IPS-18a (cell line): Measurements from ENCODE around the gene NLGN1.

Experiments used
- H3K27ac ChIP-seq: one replicate; pipeline ENCODE4 v1.5.1; 2013; ENCODE audit warnings: low read length
- H3K27me3 ChIP-seq: one replicate; pipeline ENCODE4 v1.6.1; 2013; ENCODE audit warnings: mild to moderate bottlenecking, low read length; ENCODE audit not compliant: control insufficient read depth, insufficient read depth
- H3K36me3 ChIP-seq: one replicate; pipeline ENCODE4 v1.6.1; 2013; ENCODE audit warnings: low read depth, low read length; ENCODE audit not compliant: control insufficient read depth
- H3K4me1 ChIP-seq: one replicate; pipeline ENCODE4 v1.6.1; 2013; ENCODE audit warnings: low read depth, low read length; ENCODE audit not compliant: control insufficient read depth
- H3K4me3 ChIP-seq: one replicate; pipeline ENCODE4 v1.5.1; 2013; ENCODE audit warnings: low read length
- H3K9ac ChIP-seq: one replicate; pipeline ENCODE4 v1.6.1; 2013; ENCODE audit warnings: mild to moderate bottlenecking, low read length, moderate library complexity
- H3K9me3 ChIP-seq: one replicate; pipeline ENCODE4 v1.6.1; 2013; ENCODE audit warnings: low read depth, low read length; ENCODE audit not compliant: control insufficient read depth

The NLGN1 gene

GRCh38 chr3:173700336-173700735, 302.8 kb downstream of the NLGN1 start:
- Histone ChIP-seq H3K27ac (no peak overlapping the region), H3K4me3 (no peak overlapping the region), H3K27me3 (no peaks in the 10 kb centered on the region), H3K4me1 (peaks cover 22% of the 10 kb centered on the region), H3K36me3 (no peaks in the 10 kb centered on the region), H3K9me3 (no peaks in the 10 kb centered on the region), H3K9ac (no peak overlapping the region)

- Histone ChIP-seq H3K9ac (no peak overlapping the region), H3K27ac (no peak overlapping the region), H3K4me3 (no peak overlapping the region), H3K9me3 (no peaks in the 10 kb centered on the region), H3K36me3 (no peaks in the 10 kb centered on the region), H3K4me1 (peaks cover 22% of the 10 kb centered on the region), H3K27me3 (no peaks in the 10 kb centered on the region)
These were observed 305.0 kb downstream of the NLGN1 start for GRCh38 chr3:173702561-173702960.

DNA sequence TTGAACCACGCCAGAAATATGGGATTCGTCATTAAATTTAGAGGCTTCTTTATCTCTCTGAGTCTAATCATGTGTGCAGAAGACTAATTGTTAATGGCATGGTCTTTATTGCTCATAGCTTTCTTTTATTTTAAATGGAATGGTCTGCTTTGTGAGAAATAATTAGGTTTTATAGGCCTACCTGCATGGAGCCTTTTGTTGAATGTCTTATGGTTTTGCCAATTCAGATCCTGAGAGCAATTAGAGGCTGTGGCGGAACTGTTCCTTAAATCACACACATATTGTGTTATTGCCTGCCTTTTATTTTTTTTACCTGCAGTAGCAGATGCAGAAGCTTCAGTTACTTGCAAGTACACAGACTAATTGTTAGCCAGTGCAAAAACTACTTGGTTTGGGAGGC, 306.2 kb downstream of the NLGN1 start:
- Histone ChIP-seq H3K4me1 (peaks cover 25% of the 10 kb centered on the region), H3K9ac (no peak overlapping the region), H3K4me3 (no peak overlapping the region), H3K27me3 (no peaks in the 10 kb centered on the region), H3K9me3 (no peaks in the 10 kb centered on the region), H3K27ac (no peak overlapping the region), H3K36me3 (no peaks in the 10 kb centered on the region)

GRCh38 chr3:173706630-173707029, 309.1 kb downstream of the NLGN1 start:
- no peak overlapping the region for H3K4me3 ChIP-seq
- no peaks in the 10 kb centered on the region for H3K27me3 ChIP-seq
- H3K4me1 ChIP-seq: peaks cover 13% of the 10 kb centered on the region
- no peaks in the 10 kb centered on the region for H3K36me3 ChIP-seq
- no peaks in the 10 kb centered on the region for H3K9me3 ChIP-seq
- H3K27ac ChIP-seq: no peak overlapping the region
- no peak overlapping the region for H3K9ac ChIP-seq

GRCh38 chr3:173708191-173708590, 310.6 kb downstream of the NLGN1 start:
- no peaks in the 10 kb centered on the region for H3K27me3 ChIP-seq
- no peak overlapping the region for H3K27ac ChIP-seq
- no peak overlapping the region for H3K4me3 ChIP-seq
- peaks cover 8% of the 10 kb centered on the region for H3K4me1 ChIP-seq
- no peaks in the 10 kb centered on the region for H3K36me3 ChIP-seq
- H3K9me3 ChIP-seq: no peaks in the 10 kb centered on the region
- H3K9ac ChIP-seq: no peak overlapping the region

DNA sequence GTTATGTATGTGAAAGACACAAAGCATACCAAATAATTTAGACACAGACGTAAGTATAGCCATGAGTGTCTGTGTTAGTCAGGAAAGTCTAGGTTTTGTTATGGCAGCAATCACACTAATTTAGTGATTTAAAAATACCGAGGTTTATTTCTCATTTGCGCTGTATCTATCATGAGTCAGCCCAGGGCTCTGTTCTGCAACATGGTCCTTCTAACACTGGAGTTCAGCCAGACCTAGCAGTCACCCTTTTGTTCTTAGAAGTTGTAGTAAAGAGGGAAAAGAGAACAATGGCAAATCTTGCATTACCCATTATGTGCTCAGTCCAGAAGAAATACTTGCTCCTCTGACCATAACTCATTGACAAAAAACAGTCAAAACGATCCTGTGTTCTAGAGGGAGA, 311.5 kb downstream of the NLGN1 start:
- H3K27me3 ChIP-seq: no peaks in the 10 kb centered on the region
- no peaks in the 10 kb centered on the region for H3K36me3 ChIP-seq
- H3K4me3 ChIP-seq: no peak overlapping the region
- H3K9me3 ChIP-seq: no peaks in the 10 kb centered on the region
- H3K4me1 ChIP-seq: peaks cover 4% of the 10 kb centered on the region
- H3K27ac ChIP-seq: no peak overlapping the region
- H3K9ac ChIP-seq: no peak overlapping the region

DNA sequence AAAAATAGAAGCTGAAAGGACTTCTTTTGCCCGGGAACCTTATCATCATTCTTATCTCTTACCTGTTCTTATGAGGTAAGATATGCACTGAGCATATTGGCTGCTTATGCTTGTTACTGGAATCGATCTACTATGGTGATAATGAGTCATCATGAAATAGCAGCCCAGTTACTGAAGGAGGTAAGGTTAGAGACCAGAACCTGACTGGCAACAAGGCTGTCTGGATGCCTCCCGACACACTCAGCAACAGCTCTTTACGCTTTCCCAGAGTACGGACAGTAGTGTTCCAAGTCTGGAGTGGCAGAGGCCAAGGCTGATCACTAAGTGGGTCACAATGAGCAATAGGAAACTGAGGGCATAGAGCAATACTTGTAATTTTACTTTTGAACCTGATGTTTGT, 314.1 kb downstream of the NLGN1 start:
- Histone ChIP-seq H3K4me1 (peaks cover 4% of the 10 kb centered on the region), H3K27me3 (no peaks in the 10 kb centered on the region), H3K4me3 (no peak overlapping the region), H3K9me3 (no peaks in the 10 kb centered on the region), H3K9ac (no peak overlapping the region), H3K27ac (no peak overlapping the region), H3K36me3 (no peaks in the 10 kb centered on the region)

GRCh38 chr3:173719585-173719984, 322.0 kb downstream of the NLGN1 start:
- H3K36me3 ChIP-seq: no peaks in the 10 kb centered on the region
- H3K27ac ChIP-seq: no peak overlapping the region
- H3K27me3 ChIP-seq: no peaks in the 10 kb centered on the region
- H3K9ac ChIP-seq: no peak overlapping the region
- no peak overlapping the region for H3K4me3 ChIP-seq
- no peaks in the 10 kb centered on the region for H3K9me3 ChIP-seq
- H3K4me1 ChIP-seq: peaks cover 8% of the 10 kb centered on the region

DNA sequence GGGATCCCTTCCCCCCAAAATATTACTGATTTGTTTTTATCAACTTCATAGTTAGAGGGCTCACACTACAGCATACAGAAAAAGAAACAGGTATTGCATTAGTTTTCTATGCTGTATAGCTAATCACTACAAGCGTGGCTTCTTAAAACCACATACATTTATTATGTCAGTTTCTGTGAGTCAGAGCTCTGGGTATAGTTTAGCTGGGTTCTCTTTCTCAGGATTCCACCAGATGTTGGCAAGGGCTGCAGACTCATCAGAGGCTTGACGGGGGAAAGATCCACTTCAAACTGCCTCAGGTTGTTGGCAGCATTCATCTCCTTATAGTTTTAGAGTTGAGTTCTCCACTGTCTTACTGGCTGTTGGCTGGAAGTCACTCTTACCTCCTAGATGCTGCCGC, 328.0 kb downstream of the NLGN1 start:
- no peaks in the 10 kb centered on the region for H3K9me3 ChIP-seq
- H3K4me3 ChIP-seq: no peak overlapping the region
- no peak overlapping the region for H3K9ac ChIP-seq
- no peaks in the 10 kb centered on the region for H3K27me3 ChIP-seq
- no peak overlapping the region for H3K27ac ChIP-seq
- H3K36me3 ChIP-seq: no peaks in the 10 kb centered on the region
- no peaks in the 10 kb centered on the region for H3K4me1 ChIP-seq

GRCh38 chr3:173730391-173730790, 332.8 kb downstream of the NLGN1 start:
- H3K4me1 ChIP-seq: no peaks in the 10 kb centered on the region
- no peaks in the 10 kb centered on the region for H3K9me3 ChIP-seq
- no peak overlapping the region for H3K4me3 ChIP-seq
- H3K36me3 ChIP-seq: no peaks in the 10 kb centered on the region
- no peaks in the 10 kb centered on the region for H3K27me3 ChIP-seq
- no peak overlapping the region for H3K9ac ChIP-seq
- no peak overlapping the region for H3K27ac ChIP-seq

- Histone ChIP-seq H3K36me3 (no peaks in the 10 kb centered on the region), H3K4me1 (no peaks in the 10 kb centered on the region), H3K27ac (no peak overlapping the region), H3K9me3 (no peaks in the 10 kb centered on the region), H3K9ac (no peak overlapping the region), H3K27me3 (no peaks in the 10 kb centered on the region), H3K4me3 (no peak overlapping the region)
These were observed 334.7 kb downstream of the NLGN1 start for GRCh38 chr3:173732237-173732636.

DNA sequence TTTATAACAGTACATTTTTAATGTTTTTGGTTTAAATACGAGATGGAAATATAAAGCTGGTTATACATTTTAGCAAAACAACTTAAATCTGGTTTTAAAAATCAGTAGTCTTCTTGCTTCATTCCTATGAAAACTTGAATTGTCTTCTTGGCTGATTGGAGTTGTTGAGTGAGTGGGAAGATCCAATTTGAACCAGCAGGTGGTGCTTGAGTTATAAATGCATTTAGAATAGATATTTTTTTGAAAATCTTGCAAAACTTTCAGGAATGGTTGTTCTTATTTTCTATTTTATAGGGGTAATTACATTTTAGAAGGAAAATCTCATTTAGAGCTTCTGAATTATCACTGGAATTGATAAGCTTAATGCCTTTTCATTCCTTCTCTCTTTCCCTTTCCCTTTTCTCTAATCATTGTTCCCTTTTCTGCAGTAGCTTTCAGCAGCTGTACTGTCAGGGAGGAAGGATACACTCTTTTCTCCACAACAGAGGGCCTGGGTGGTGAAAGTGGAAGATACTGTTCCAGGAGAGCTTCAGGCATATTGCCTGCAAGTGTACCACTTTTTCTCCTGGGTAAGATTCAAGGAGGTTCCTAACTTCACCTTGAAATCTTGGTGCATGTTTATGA, 335.6 kb downstream of the NLGN1 start:
- no peak overlapping the region for H3K4me3 ChIP-seq
- no peaks in the 10 kb centered on the region for H3K9me3 ChIP-seq
- no peaks in the 10 kb centered on the region for H3K27me3 ChIP-seq
- H3K9ac ChIP-seq: no peak overlapping the region
- H3K36me3 ChIP-seq: no peaks in the 10 kb centered on the region
- no peaks in the 10 kb centered on the region for H3K4me1 ChIP-seq
- no peak overlapping the region for H3K27ac ChIP-seq
